HepG2 (cell line): ENCODE data around the gene ITSN2. TPM values are rescaled to one million over a fixed set of nuclear protein-coding genes. Genes with fewer than 3 reads are reported as not detected.

Experiments used
- BRD4 ChIP-seq: sonication (generic); formaldehyde crosslinking; IDR thresholded peaks from 2 replicates; pipeline ENCODE4 v1.4.0; 2020; ENCODE audit warnings: missing genetic modification reagents
- ELF1 ChIP-seq: sonication (generic); formaldehyde crosslinking; IDR thresholded peaks from 2 replicates; pipeline ENCODE4 v1.4.0; 2020; ENCODE audit warnings: missing genetic modification reagents
- HNF4G ChIP-seq, 2 experiments: sonication (generic) in 1 of 2; formaldehyde crosslinking in 1 of 2; IDR thresholded peaks; 2 replicates each; pipeline versions ENCODE4 v1.4.0 to v1.6.1; 2011 to 2020; ENCODE audit warnings: borderline replicate concordance in 2 of 2, low read depth in 2 of 2, mild to moderate bottlenecking in 2 of 2, low read length in 1 of 2, missing genetic modification reagents in 1 of 2, moderate library complexity in 1 of 2
- KAT7 ChIP-seq: IDR thresholded peaks from 2 replicates; pipeline ENCODE4 v1.6.1; 2018; ENCODE audit warnings: borderline replicate concordance, missing compliant biosample characterization
- KLF9 ChIP-seq: IDR thresholded peaks from 2 replicates; pipeline ENCODE4 v1.6.1; 2016; ENCODE audit warnings: low read depth
- MIER2 ChIP-seq: IDR thresholded peaks from 2 replicates; pipeline ENCODE4 v1.6.1; 2016; ENCODE audit warnings: missing biosample characterization, missing genetic modification reagents
- NAIF1 ChIP-seq: sonication (generic); formaldehyde crosslinking; IDR thresholded peaks from 2 replicates; pipeline ENCODE4 v1.5.0; 2020; ENCODE audit warnings: mild to moderate bottlenecking, missing genetic modification reagents, borderline replicate concordance
- NCOA2 ChIP-seq: sonication (generic); formaldehyde crosslinking; IDR thresholded peaks from 2 replicates; pipeline ENCODE4 v1.8.0; 2022; ENCODE audit warnings: inconsistent platforms
- NKX3-1 ChIP-seq: sonication (generic); formaldehyde crosslinking; IDR thresholded peaks from 2 replicates; pipeline ENCODE4 v1.5.0; 2020; ENCODE audit warnings: missing genetic modification reagents
- SALL1 ChIP-seq: sonication (generic); formaldehyde crosslinking; IDR thresholded peaks from 2 replicates; pipeline ENCODE4 v1.8.0; 2022; ENCODE audit warnings: mild to moderate bottlenecking, missing genetic modification reagents
- SATB2 ChIP-seq: sonication (generic); formaldehyde crosslinking; IDR thresholded peaks from 2 replicates; pipeline ENCODE4 v1.5.0; 2020; ENCODE audit warnings: missing genetic modification reagents
- SCMH1 ChIP-seq: sonication (generic); formaldehyde crosslinking; IDR thresholded peaks from 2 replicates; pipeline ENCODE4 v1.9.0; 2021; ENCODE audit warnings: missing genetic modification reagents, mild to moderate bottlenecking, borderline replicate concordance
- SRSF1 ChIP-seq: fragments of 200-400 bp; formaldehyde crosslinking; optimal IDR thresholded peaks from 2 replicates; pipeline ENCODE3; 2017; ENCODE audit warnings: mild to moderate bottlenecking, low read depth, low read length, moderate library complexity
- ZFP37 ChIP-seq: sonication (generic); formaldehyde crosslinking; IDR thresholded peaks from 2 replicates; pipeline ENCODE4 v1.4.0; 2020; ENCODE audit warnings: missing genetic modification reagents, borderline replicate concordance
- ZMYM2 ChIP-seq: sonication (generic); formaldehyde crosslinking; IDR thresholded peaks from 2 replicates; pipeline ENCODE4 v1.8.0; 2022; ENCODE audit warnings: mild to moderate bottlenecking, missing genetic modification reagents
- ZNF496 ChIP-seq: sonication (generic); formaldehyde crosslinking; IDR thresholded peaks from 2 replicates; pipeline ENCODE4 v1.8.1; 2023; ENCODE audit warnings: mild to moderate bottlenecking, moderate library complexity, missing genetic modification reagents; ENCODE audit not compliant: insufficient replicate concordance
- ZNF607 ChIP-seq: sonication (generic); formaldehyde crosslinking; IDR thresholded peaks from 2 replicates; pipeline ENCODE4 v1.5.1; 2020; ENCODE audit warnings: missing genetic modification reagents, mild to moderate bottlenecking, borderline replicate concordance
- polyA plus RNA-seq, 8 experiments: library from polyadenylated mRNA; depleted of rRNA in 3 of 8; stranded (reverse) in 7 of 8; unstranded in 1 of 8; fragments of >200 nt; fragmentation: Illumina TruSeq in 4 of 8; extraction: Trizol in 4 of 8; gene quantifications; 2 replicates each; pipeline versions ENCODE4 v1.2.1 to v1.2.3, GENCODE V29; 2011 to 2016; ENCODE audit warnings: low read depth in 4 of 8, missing spikeins in 1 of 8, mixed read lengths in 1 of 8; ENCODE audit not compliant: insufficient read depth in 1 of 8
- total RNA-seq, 5 experiments: library from RNA; depleted of rRNA; stranded (reverse); fragments of >200 nt; fragmentation: Illumina TruSeq; extraction: Trizol; gene quantifications; 2 replicates each; pipeline ENCODE4 v1.2.3, GENCODE V29; 2016; ENCODE audit warnings: low read depth in 1 of 5
- TF ChIP-seq, protein P1 (sequence below): sonication (generic); formaldehyde crosslinking; IDR thresholded peaks from 2 replicates; pipeline ENCODE4 v1.4.0; 2020; ENCODE audit warnings: missing genetic modification reagents, mild to moderate bottlenecking, borderline replicate concordance
- TF ChIP-seq, protein P2 (sequence below): sonication (generic); formaldehyde crosslinking; IDR thresholded peaks from 2 replicates; pipeline ENCODE4 v1.4.0; 2020; ENCODE audit warnings: mild to moderate bottlenecking, missing genetic modification reagents
- TF ChIP-seq, protein P3 (sequence below): sonication (generic); formaldehyde crosslinking; IDR thresholded peaks from 2 replicates; pipeline ENCODE4 v1.5.0; 2020; ENCODE audit warnings: missing genetic modification reagents
- TF ChIP-seq, protein P4 (sequence below): sonication (generic); formaldehyde crosslinking; IDR thresholded peaks from 2 replicates; pipeline ENCODE4 v1.5.1; 2020; ENCODE audit warnings: missing genetic modification reagents, mild to moderate bottlenecking, borderline replicate concordance
- TF ChIP-seq, protein P5 (sequence below): sonication (generic); formaldehyde crosslinking; IDR thresholded peaks from 2 replicates; pipeline ENCODE4 v1.4.0; 2020; ENCODE audit warnings: missing genetic modification reagents

ITSN2 gene
- total and polyA plus RNA-seq, 2 of the 13 experiments (the other 11 are each of a cell fraction or from before 2014, with no cell fraction given): 26.0 to 26.6 TPM

DNA sequence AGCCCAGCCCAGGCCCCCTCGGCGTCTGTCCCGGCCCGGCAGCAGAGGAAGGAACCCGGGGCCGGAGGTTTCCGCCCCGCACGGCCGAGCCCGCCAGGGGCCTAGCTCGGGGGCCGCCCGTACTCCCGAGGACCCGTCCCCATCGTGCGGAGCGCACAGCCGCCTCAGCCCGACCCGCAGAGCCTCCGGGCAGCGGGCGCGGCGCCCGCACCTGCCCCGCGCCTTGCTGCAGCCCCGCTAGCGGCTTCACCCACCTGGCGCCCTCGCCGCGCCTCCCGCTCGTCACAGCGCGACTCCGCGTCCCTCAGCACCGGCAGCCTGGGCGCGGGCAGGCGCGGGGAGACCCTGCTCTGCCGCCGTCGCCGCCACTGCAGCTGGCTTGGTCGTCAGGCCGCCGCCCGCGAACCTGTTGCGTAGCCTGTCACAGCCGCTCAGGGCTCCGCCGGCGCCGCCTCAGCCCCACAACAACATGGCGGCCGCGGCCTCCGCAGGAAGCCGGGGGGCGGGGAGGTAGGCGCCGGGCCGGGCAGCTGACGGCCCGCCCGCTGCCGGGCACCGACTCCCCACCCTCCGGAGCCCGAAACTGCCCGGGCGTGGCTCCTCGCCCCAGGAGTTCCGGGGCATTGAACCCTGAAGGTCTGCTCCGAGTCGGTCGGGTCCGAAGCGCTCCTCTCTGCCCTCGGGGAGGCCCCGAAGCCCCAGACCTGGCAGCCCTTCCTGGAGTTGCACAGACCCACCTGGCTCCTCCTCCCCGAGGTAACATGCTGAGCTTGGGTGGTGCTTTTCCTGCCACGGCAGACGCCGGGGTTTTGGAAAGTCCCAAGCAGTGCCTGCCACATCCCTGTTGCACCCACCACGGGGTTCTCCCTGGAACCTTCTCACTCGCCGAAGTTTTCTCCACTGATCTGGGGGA, at the start of gene ITSN2 (continued):
- TF ChIP-seq, protein P1, sequence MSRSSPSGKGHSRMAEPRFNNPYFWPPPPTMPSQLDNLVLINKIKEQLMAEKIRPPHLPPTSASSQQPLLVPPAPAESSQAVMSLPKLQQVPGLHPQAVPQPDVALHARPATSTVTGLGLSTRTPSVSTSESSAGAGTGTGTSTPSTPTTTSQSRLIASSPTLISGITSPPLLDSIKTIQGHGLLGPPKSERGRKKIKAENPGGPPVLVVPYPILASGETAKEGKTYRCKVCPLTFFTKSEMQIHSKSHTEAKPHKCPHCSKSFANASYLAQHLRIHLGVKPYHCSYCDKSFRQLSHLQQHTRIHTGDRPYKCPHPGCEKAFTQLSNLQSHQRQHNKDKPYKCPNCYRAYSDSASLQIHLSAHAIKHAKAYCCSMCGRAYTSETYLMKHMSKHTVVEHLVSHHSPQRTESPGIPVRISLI (CRISPR knock-in tag): peak; percentile 23; the same call in 1 of the 2 replicates
- TF ChIP-seq, protein P2, sequence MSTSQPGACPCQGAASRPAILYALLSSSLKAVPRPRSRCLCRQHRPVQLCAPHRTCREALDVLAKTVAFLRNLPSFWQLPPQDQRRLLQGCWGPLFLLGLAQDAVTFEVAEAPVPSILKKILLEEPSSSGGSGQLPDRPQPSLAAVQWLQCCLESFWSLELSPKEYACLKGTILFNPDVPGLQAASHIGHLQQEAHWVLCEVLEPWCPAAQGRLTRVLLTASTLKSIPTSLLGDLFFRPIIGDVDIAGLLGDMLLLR (CRISPR knock-in tag): peak; percentile 72; the same call in 1 of the 2 replicates
- TF ChIP-seq SRSF1 (peak; percentile 65), ZFP37 (CRISPR knock-in tag) (no peak), SCMH1 (CRISPR knock-in tag) (no peak), ZNF607 (CRISPR knock-in tag) (peak; percentile 85), ZMYM2 (CRISPR knock-in tag) (0 out of 2 replicates have a peak, but pooled peaks have one; percentile 43), SALL1 (CRISPR knock-in tag) (peak; percentile 83), KAT7 (CRISPR knock-in tag) (peak; percentile 94), NCOA2 (CRISPR knock-in tag) (0 out of 2 replicates have a peak, but pooled peaks have one; percentile 43), NAIF1 (CRISPR knock-in tag) (no peak), MIER2 (CRISPR knock-in tag) (no peak), HNF4G (IDR thresholded peaks at IDR 0.05; ENCODE audit: borderline replicate concordance, low read depth, low read length) (no peak; the same call in 1 of the 2 replicates), HNF4G (CRISPR knock-in tag; IDR thresholded peaks at IDR 0.05; ENCODE audit: borderline replicate concordance, low read depth) (peak; percentile 60; the same call in 1 of the 2 replicates), BRD4 (CRISPR knock-in tag) (peak; percentile 91), SATB2 (CRISPR knock-in tag) (no peak), ELF1 (CRISPR knock-in tag) (peak; percentile 63), KLF9 (no peak), NKX3-1 (CRISPR knock-in tag) (no peak), ZNF496 (no peak)
- TF ChIP-seq, protein P3, sequence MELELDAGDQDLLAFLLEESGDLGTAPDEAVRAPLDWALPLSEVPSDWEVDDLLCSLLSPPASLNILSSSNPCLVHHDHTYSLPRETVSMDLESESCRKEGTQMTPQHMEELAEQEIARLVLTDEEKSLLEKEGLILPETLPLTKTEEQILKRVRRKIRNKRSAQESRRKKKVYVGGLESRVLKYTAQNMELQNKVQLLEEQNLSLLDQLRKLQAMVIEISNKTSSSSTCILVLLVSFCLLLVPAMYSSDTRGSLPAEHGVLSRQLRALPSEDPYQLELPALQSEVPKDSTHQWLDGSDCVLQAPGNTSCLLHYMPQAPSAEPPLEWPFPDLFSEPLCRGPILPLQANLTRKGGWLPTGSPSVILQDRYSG: peak; percentile 89
- TF ChIP-seq, protein P4, sequence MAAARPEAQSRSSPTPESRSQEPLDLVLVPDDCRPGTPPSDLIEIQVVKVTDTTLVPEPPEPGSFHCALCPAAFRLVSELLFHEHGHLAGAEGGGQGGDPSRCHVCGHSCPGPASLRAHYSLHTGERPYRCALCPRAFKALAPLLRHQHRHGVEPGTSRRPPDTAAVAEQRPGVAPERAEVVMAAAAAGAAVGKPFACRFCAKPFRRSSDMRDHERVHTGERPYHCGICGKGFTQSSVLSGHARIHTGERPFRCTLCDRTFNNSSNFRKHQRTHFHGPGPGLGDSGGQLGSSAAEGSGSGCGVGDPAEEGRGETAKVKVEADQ (CRISPR knock-in tag): peak; percentile 33; the same call in 1 of the 2 replicates
- TF ChIP-seq, protein P5, sequence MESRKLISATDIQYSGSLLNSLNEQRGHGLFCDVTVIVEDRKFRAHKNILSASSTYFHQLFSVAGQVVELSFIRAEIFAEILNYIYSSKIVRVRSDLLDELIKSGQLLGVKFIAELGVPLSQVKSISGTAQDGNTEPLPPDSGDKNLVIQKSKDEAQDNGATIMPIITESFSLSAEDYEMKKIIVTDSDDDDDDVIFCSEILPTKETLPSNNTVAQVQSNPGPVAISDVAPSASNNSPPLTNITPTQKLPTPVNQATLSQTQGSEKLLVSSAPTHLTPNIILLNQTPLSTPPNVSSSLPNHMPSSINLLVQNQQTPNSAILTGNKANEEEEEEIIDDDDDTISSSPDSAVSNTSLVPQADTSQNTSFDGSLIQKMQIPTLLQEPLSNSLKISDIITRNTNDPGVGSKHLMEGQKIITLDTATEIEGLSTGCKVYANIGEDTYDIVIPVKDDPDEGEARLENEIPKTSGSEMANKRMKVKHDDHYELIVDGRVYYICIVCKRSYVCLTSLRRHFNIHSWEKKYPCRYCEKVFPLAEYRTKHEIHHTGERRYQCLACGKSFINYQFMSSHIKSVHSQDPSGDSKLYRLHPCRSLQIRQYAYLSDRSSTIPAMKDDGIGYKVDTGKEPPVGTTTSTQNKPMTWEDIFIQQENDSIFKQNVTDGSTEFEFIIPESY (CRISPR knock-in tag): no peak
